ENCODE data around the gene CACNG4. TPM values are rescaled to one million over a fixed set of nuclear protein-coding genes. Genes with fewer than 3 reads are reported as not detected.
A peak's percentile ranks its signal among the peaks of the same experiment; 100 is the strongest.

CACNG4 gene
- total RNA-seq = 1 to 10 TPM in 1 of 4 donors, under 1 TPM in 2, not detected in 1; 0.21 to 3.9 (median 0.26) TPM

GRCh38 chr17:66963909-66964771 lies at the start of gene CACNG4:
Gene CACNG4, plus strand, starts transcription at chr17:66964707. Its CDS starts 205 bp downstream, at chr17:66964912.
- DNase-seq = no peak
- no peaks in the 10 kb centered on the region for H3K4me1 ChIP-seq
- no peak within 1 kb of the TSS for H3K27ac ChIP-seq
- no peak for TF ChIP-seq POLR2A (IDR thresholded peaks at IDR 0.05)
- intact Hi-C loops (cut with DNase I; ENCODE audit: low total_unique reads) = no loop called here
- peak within 1 kb of the TSS; percentile 19 to 28 for H3K4me3 ChIP-seq
- H3K36me3 ChIP-seq = no peaks in the 10 kb centered on the region
- H3K9me3 ChIP-seq = no peaks in the 10 kb centered on the region
- H3K27me3 ChIP-seq = no peaks in the 10 kb centered on the region

GRCh38 chr17:66915204-66915611 lies 49.3 kb upstream of the CACNG4 start:
- intact Hi-C loops (cut with DNase I; ENCODE audit: low total_unique reads) = no loop called here
- no peak overlapping the region for H3K4me3 ChIP-seq
- H3K36me3 ChIP-seq = no peaks in the 10 kb centered on the region
- H3K4me1 ChIP-seq = no peaks in the 10 kb centered on the region
- no peaks in the 10 kb centered on the region for H3K27me3 ChIP-seq
- DNase-seq = no peak
- no peak overlapping the region for H3K27ac ChIP-seq
- no peak for TF ChIP-seq POLR2A (IDR thresholded peaks at IDR 0.05)
- no peak for TF ChIP-seq CTCF (IDR thresholded peaks at IDR 0.05)
- H3K9me3 ChIP-seq = no peaks in the 10 kb centered on the region

- Histone ChIP-seq H3K36me3 (no peaks in the 10 kb centered on the region), H3K27ac (no peak overlapping the region), H3K9me3 (no peaks in the 10 kb centered on the region), H3K4me1 (no peaks in the 10 kb centered on the region), H3K4me3 (no peak overlapping the region), H3K27me3 (no peaks in the 10 kb centered on the region)
- intact Hi-C loops (cut with DNase I; ENCODE audit: low total_unique reads) = no loop called here
- TF ChIP-seq CTCF (IDR thresholded peaks at IDR 0.05) (no peak), POLR2A (IDR thresholded peaks at IDR 0.05) (no peak)
- no peak for DNase-seq
These were observed 48.7 kb upstream of the CACNG4 start for GRCh38 chr17:66915792-66916191.

GRCh38 chr17:66916946-66917345 lies 47.6 kb upstream of the CACNG4 start:
- DNase-seq = no peak
- Histone ChIP-seq H3K9me3 (no peaks in the 10 kb centered on the region), H3K27ac (no peak overlapping the region), H3K4me1 (no peaks in the 10 kb centered on the region), H3K27me3 (no peaks in the 10 kb centered on the region), H3K4me3 (no peak overlapping the region), H3K36me3 (no peaks in the 10 kb centered on the region)
- intact Hi-C loops (cut with DNase I; ENCODE audit: low total_unique reads) = no loop called here
- TF ChIP-seq POLR2A (IDR thresholded peaks at IDR 0.05) = no peak
- no peak for TF ChIP-seq CTCF (IDR thresholded peaks at IDR 0.05)

GRCh38 chr17:66918896-66919295 lies 45.6 kb upstream of the CACNG4 start:
- H3K4me3 ChIP-seq = no peak overlapping the region
- H3K4me1 ChIP-seq = no peaks in the 10 kb centered on the region
- H3K27ac ChIP-seq = no peak overlapping the region
- TF ChIP-seq CTCF (IDR thresholded peaks at IDR 0.05) (no peak), POLR2A (IDR thresholded peaks at IDR 0.05) (no peak)
- no peaks in the 10 kb centered on the region for H3K27me3 ChIP-seq
- DNase-seq = no peak
- H3K9me3 ChIP-seq = no peaks in the 10 kb centered on the region
- intact Hi-C loops (cut with DNase I; ENCODE audit: low total_unique reads) = no loop called here
- H3K36me3 ChIP-seq = no peaks in the 10 kb centered on the region

Measured in uterus (tissue), 4 donors.